ENCODE data around the gene ABRAXAS1. TPM values are rescaled to one million over a fixed set of nuclear protein-coding genes. Genes with fewer than 3 reads are reported as not detected.

Gene ABRAXAS1
- total and polyA plus RNA-seq, 10 of the 15 experiments (the other 5 are each of a cell fraction or from before 2014, with no cell fraction given), result 2.2 to 9.7 (median 5.8) TPM

Other genes starting within 250 kb of the ABRAXAS1 start
- 15.5 and 16.9 TPM in 2 replicates for gene COQ2, start 200.3 kb downstream of the ABRAXAS1 start, total RNA-seq (2014; rRNA removed)
- 19.0 and 20.5 TPM in 2 replicates for gene COQ2, start 200.3 kb downstream of the ABRAXAS1 start, total RNA-seq (2014; rRNA removed; fragmentation: Illumina TruSeq; extraction: Trizol)
- gene COQ2, start 200.3 kb downstream of the ABRAXAS1 start, total RNA-seq (2021), result 15.8 and 17.7 TPM in 2 replicates
- 33.6 and 38.4 TPM in 2 replicates for gene COQ2, start 200.3 kb downstream of the ABRAXAS1 start, polyA plus RNA-seq (2011; rRNA removed)
- gene COQ2, start 200.3 kb downstream of the ABRAXAS1 start, polyA plus RNA-seq (2014; fragmentation: Illumina TruSeq; extraction: Trizol), result 22.0 and 26.9 TPM in 2 replicates
- gene COQ2, start 200.3 kb downstream of the ABRAXAS1 start, polyA plus RNA-seq (2014; fragmentation: Nextera tagmentation; extraction: Ambion mirVana), result 10 to 100 TPM in 1 of 2 experiments, 1 to 10 TPM in 1; 5.0 to 11.2 TPM
- gene COQ2, start 200.3 kb downstream of the ABRAXAS1 start, polyA plus RNA-seq (2014; rRNA removed), result 17.1 and 17.5 TPM in 2 replicates
- 10 to 100 TPM; 43.1 to 46.7 TPM for gene COQ2, start 200.3 kb downstream of the ABRAXAS1 start, polyA plus RNA-seq (2016; fragmentation: Nextera tagmentation; extraction: Ambion mirVana)
- gene HPSE, start 150.3 kb downstream of the ABRAXAS1 start, total RNA-seq (2014; rRNA removed), result 0.44 and 0.51 TPM in 2 replicates
- gene HPSE, start 150.3 kb downstream of the ABRAXAS1 start, total RNA-seq (2014; rRNA removed; fragmentation: Illumina TruSeq; extraction: Trizol), result 0.40 and 0.55 TPM in 2 replicates
- gene HPSE, start 150.3 kb downstream of the ABRAXAS1 start, total RNA-seq (2021), result 0.67 and 0.85 TPM in 2 replicates
- gene HPSE, start 150.3 kb downstream of the ABRAXAS1 start, polyA plus RNA-seq (2011; rRNA removed), result 0.60 and 0.98 TPM in 2 replicates
- 0.51 and 0.65 TPM in 2 replicates for gene HPSE, start 150.3 kb downstream of the ABRAXAS1 start, polyA plus RNA-seq (2014; fragmentation: Illumina TruSeq; extraction: Trizol)
- gene HPSE, start 150.3 kb downstream of the ABRAXAS1 start, polyA plus RNA-seq (2014; fragmentation: Nextera tagmentation; extraction: Ambion mirVana), result under 1 TPM; 0.16 to 0.29 TPM
- 0.47 and 0.56 TPM in 2 replicates for gene HPSE, start 150.3 kb downstream of the ABRAXAS1 start, polyA plus RNA-seq (2014; rRNA removed)
- under 1 TPM; 0.88 to 0.89 TPM for gene HPSE, start 150.3 kb downstream of the ABRAXAS1 start, polyA plus RNA-seq (2016; fragmentation: Nextera tagmentation; extraction: Ambion mirVana)
- gene HELQ, start 29.3 kb downstream of the ABRAXAS1 start, total RNA-seq (2014; rRNA removed), result 11.0 and 11.1 TPM in 2 replicates
- 11.1 and 13.3 TPM in 2 replicates for gene HELQ, start 29.3 kb downstream of the ABRAXAS1 start, total RNA-seq (2014; rRNA removed; fragmentation: Illumina TruSeq; extraction: Trizol)
- gene HELQ, start 29.3 kb downstream of the ABRAXAS1 start, total RNA-seq (2021), result 12.1 and 13.5 TPM in 2 replicates
- gene HELQ, start 29.3 kb downstream of the ABRAXAS1 start, polyA plus RNA-seq (2011; rRNA removed), result 13.3 and 15.0 TPM in 2 replicates
- gene HELQ, start 29.3 kb downstream of the ABRAXAS1 start, polyA plus RNA-seq (2014; fragmentation: Illumina TruSeq; extraction: Trizol), result 9.6 and 11.6 TPM in 2 replicates
- 1 to 10 TPM; 4.5 to 4.6 TPM for gene HELQ, start 29.3 kb downstream of the ABRAXAS1 start, polyA plus RNA-seq (2014; fragmentation: Nextera tagmentation; extraction: Ambion mirVana)
- gene HELQ, start 29.3 kb downstream of the ABRAXAS1 start, polyA plus RNA-seq (2014; rRNA removed), result 8.3 and 10.4 TPM in 2 replicates
- 10 to 100 TPM in 1 of 2 experiments, 1 to 10 TPM in 1; 9.9 to 10.8 TPM for gene HELQ, start 29.3 kb downstream of the ABRAXAS1 start, polyA plus RNA-seq (2016; fragmentation: Nextera tagmentation; extraction: Ambion mirVana)
- gene MRPS18C, start 29.0 kb downstream of the ABRAXAS1 start, total RNA-seq (2014; rRNA removed), result 38.0 and 57.5 TPM in 2 replicates
- 61.4 and 73.7 TPM in 2 replicates for gene MRPS18C, start 29.0 kb downstream of the ABRAXAS1 start, total RNA-seq (2014; rRNA removed; fragmentation: Illumina TruSeq; extraction: Trizol)
- 74.7 and 75.1 TPM in 2 replicates for gene MRPS18C, start 29.0 kb downstream of the ABRAXAS1 start, total RNA-seq (2021)
- gene MRPS18C, start 29.0 kb downstream of the ABRAXAS1 start, polyA plus RNA-seq (2011; rRNA removed), result 72.4 and 114 TPM in 2 replicates
- gene MRPS18C, start 29.0 kb downstream of the ABRAXAS1 start, polyA plus RNA-seq (2014; fragmentation: Illumina TruSeq; extraction: Trizol), result 82.5 and 135 TPM in 2 replicates
- gene MRPS18C, start 29.0 kb downstream of the ABRAXAS1 start, polyA plus RNA-seq (2014; fragmentation: Nextera tagmentation; extraction: Ambion mirVana), result 100 to 1,000 TPM; 277 to 283 TPM
- 41.3 and 43.9 TPM in 2 replicates for gene MRPS18C, start 29.0 kb downstream of the ABRAXAS1 start, polyA plus RNA-seq (2014; rRNA removed)
- gene MRPS18C, start 29.0 kb downstream of the ABRAXAS1 start, polyA plus RNA-seq (2016; fragmentation: Nextera tagmentation; extraction: Ambion mirVana), result 100 to 1,000 TPM; 252 to 271 TPM
- gene GPAT3, start 51.0 kb upstream of the ABRAXAS1 start, total RNA-seq (2014; rRNA removed), result 0.65 and 0.79 TPM in 2 replicates
- gene GPAT3, start 51.0 kb upstream of the ABRAXAS1 start, total RNA-seq (2014; rRNA removed; fragmentation: Illumina TruSeq; extraction: Trizol), result 0.54 and 0.60 TPM in 2 replicates
- 0.90 and 1.1 TPM in 2 replicates for gene GPAT3, start 51.0 kb upstream of the ABRAXAS1 start, total RNA-seq (2021)
- gene GPAT3, start 51.0 kb upstream of the ABRAXAS1 start, polyA plus RNA-seq (2011; rRNA removed), result 0.39 and 0.53 TPM in 2 replicates
- gene GPAT3, start 51.0 kb upstream of the ABRAXAS1 start, polyA plus RNA-seq (2014; fragmentation: Illumina TruSeq; extraction: Trizol), result 0.51 and 0.59 TPM in 2 replicates
- gene GPAT3, start 51.0 kb upstream of the ABRAXAS1 start, polyA plus RNA-seq (2014; fragmentation: Nextera tagmentation; extraction: Ambion mirVana), result under 1 TPM; 0.26 to 0.47 TPM
- 0.51 and 1.4 TPM in 2 replicates for gene GPAT3, start 51.0 kb upstream of the ABRAXAS1 start, polyA plus RNA-seq (2014; rRNA removed)
- gene GPAT3, start 51.0 kb upstream of the ABRAXAS1 start, polyA plus RNA-seq (2016; fragmentation: Nextera tagmentation; extraction: Ambion mirVana), result under 1 TPM; 0.43 to 0.67 TPM